Activated CD4-positive, alpha-beta T cell treated with anti-CD3 and anti-CD28 coated beads, Interleukin-2, amount 50 U/mL, for 1 hour (primary cell): ENCODE data around the gene COPG2.

Source experiments
- DNase-seq: peaks from one replicate; pipeline ENCODE4 v3.0.0-alpha.2; 2020

Gene COPG2

DNA sequence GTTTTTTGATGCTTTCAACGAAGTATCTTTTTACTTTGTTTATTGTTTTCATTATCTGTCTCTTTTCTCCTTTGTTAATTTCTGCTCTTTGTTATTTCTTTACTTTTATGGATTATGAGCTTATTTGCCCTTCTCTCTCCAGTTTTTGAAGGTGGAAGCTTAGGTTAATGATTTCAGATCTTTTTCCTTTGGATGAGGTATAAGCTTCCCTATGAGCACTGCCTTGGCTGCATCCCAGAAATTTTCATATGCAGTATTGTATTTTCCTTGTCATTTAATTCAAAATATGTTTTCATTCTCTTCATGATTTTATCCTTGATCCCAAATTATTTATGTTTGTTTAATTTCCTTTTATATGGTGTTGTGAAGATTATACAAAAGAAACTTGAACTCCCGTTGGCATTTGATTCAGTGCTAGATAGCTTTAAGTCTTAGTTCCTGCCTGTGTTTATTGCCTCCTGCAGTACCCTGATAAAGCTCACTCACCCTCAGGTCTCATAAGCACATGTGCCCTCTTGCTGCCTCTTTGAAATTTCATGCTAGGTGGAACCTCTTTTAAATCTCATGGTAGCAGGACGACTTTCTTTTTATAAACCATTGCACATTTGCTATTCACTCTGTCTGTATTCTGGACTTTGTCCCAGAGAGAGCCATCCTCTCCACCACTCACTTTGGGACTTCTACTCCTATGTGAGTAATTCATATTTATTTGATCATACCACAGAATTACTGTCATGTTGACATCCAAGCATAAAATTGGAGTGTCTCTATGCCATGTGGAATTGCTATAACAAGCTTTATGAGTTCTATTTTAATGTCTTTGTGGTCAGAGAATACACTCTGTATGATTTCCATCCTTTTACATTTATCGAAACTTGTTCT, 204.8 kb downstream of the COPG2 start:
- no peak for DNase-seq

DNA sequence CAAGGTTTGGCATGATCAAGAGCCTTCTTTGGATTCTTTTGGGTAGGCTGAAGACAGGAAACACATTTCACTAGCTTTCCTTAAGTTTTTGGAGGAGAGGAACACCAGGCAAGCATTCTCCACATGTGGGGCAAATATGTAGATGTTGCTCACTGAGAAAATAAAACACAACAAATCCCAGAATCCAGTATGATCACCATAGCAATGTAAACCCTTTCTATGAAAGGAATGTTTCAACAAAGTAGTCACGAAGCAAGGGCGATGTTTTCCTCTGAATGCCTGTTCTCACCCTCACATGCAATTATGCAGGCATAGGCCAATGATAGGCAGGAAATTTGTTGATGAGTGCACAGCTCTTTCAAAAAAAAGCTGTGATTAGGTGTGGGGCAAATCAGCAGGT, 207.3 kb downstream of the COPG2 start:
- no peak for DNase-seq

DNA sequence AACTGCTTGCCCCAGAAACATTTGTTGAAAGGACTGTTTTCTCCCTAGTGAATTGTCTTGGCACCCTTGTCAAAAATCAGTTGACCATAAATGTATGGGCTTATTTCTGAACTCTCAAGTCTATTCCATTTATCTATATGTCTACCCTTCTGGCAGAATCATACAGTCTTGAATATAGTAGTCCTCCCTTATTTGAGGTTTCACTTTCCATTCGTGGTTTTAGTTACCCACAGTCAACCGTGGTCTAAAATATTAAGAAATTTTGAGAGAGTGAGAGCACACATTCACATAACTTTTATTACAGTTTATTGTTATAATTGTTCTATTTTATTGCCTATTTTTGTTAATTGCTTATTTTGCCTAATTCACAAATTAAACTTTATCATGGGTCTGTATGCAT, 210.3 kb downstream of the COPG2 start:
- no peak for DNase-seq
